GM19395 (cell line): ENCODE results near the gene HLA-DOB.

Experiments
- ATAC-seq: cut with Tn5 transposase; IDR thresholded peaks from one replicate; pipeline ENCODE4 v1.9.1; 2021; ENCODE audit warnings: mild to moderate bottlenecking, moderate library complexity; ENCODE audit not compliant: unreplicated experiment

Gene HLA-DOB

GRCh38 chr6:32816746-32817204 is at the start of gene HLA-DOB:
Gene HLA-DOB, minus strand, starts transcription at chr6:32817002. Its CDS starts 51 bp downstream, at chr6:32816951.
- peak; percentile 51 for ATAC-seq

GRCh38 chr6:32865724-32866443 is 49.1 kb upstream of the HLA-DOB start:
- no peak for ATAC-seq

- no peak for ATAC-seq
Observed at GRCh38 chr6:32862725-32863124, 45.9 kb upstream of the HLA-DOB start.

GRCh38 chr6:32860674-32861073 is 43.9 kb upstream of the HLA-DOB start:
- ATAC-seq, result no peak

DNA sequence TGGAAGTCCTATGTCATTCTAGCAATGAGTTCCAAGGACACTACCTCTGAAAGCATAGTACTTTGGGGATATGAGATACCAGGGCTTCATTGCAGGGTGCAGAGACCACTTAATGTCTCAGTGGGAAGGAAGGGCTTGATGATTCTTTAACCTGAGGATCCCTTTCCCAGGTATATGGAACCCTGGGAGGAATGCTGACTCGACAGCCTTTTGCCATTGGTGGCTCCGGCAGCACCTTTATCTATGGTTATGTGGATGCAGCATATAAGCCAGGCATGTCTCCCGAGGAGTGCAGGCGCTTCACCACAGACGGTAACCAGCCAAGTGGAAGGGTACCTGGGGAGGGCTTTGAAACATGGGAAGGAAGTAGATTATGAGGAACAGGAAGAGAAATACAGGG is 41.4 kb upstream of the HLA-DOB start:
- ATAC-seq, result no peak

- ATAC-seq, result no peak
Observed at GRCh38 chr6:32857156-32857891, 40.5 kb upstream of the HLA-DOB start.

- no peak for ATAC-seq
Observed at GRCh38 chr6:32855467-32856174, 38.8 kb upstream of the HLA-DOB start.

GRCh38 chr6:32854376-32855178 is 37.8 kb upstream of the HLA-DOB start:
- ATAC-seq, result peak; percentile 35

DNA sequence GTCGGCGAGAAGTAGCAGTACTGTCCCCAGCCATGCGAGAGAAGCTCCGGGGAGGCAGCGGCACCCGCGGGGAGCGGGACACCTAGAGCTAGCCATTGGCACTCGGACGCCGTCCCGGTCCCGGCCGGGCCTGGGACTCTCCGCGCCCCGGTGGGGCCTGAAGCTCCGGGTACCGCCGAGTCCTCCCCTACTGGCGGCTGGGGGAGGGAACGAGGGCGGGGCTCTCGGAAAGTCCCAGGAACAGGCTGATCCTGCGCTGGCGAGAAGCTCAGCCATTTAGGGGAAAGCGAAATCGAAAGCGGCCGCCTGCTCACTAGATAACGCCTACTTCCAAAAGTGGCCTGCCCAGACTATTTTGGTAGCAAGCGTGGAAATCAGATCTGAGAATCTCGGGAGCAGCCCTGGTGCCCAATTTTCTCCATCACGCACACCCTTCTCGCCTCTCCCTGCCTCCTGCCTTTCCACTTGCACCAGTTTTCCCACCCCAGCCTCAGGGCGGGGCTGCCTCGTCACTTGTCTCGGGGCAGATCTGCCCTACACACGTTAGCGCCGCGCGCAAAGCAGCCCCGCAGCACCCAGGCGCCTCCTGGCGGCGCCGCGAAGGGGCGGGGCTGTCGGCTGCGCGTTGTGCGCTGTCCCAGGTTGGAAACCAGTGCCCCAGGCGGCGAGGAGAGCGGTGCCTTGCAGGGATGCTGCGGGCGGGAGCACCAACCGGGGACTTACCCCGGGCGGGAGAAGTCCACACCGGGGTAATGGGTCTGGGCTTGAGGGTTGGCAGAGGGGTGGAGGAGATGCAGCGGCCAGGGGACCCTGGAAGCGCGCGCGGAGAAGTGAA is 37.0 kb upstream of the HLA-DOB start, which contains the start of the genes PSMB9 and TAP1:
Gene PSMB9, plus strand, starts transcription at position 652 of the 835 bp plus-strand sequence. Its CDS starts 38 bp downstream, at position 690.
Gene TAP1, minus strand, starts transcription at position 164 of the 835 bp plus-strand sequence. Its CDS starts 68 bp downstream, at position 96.
- peak; percentile 73 for ATAC-seq

- peak; percentile 26 for ATAC-seq
Observed at GRCh38 chr6:32852844-32853540, 36.2 kb upstream of the HLA-DOB start.

- ATAC-seq, result no peak
Observed at GRCh38 chr6:32852018-32852843, 35.4 kb upstream of the HLA-DOB start.

- ATAC-seq, result no peak
Observed at GRCh38 chr6:32851025-32851424, 34.2 kb upstream of the HLA-DOB start.

GRCh38 chr6:32849126-32849525 is 32.3 kb upstream of the HLA-DOB start:
- ATAC-seq, result no peak

DNA sequence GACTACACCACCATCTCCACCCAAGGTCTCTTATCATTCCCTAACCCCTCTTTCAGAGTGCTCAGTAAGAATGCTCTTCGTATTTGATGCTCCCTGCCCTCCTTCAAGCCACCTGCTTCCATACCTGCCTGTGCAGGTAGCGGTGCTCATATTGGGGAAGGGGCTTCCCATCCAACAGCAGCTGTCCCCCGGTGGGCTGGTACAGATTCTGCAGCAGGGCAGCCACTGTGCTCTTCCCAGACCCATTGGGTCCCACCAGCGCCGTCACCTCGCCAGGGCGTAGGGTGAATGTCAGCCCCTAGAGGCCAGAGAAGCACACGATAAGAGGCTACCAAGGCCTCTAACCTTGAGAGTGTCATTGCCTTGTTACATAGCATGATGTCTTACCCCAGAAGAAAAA is 31.0 kb upstream of the HLA-DOB start:
- ATAC-seq, result no peak

- ATAC-seq, result no peak
Observed at GRCh38 chr6:32847004-32847403, 30.2 kb upstream of the HLA-DOB start.

DNA sequence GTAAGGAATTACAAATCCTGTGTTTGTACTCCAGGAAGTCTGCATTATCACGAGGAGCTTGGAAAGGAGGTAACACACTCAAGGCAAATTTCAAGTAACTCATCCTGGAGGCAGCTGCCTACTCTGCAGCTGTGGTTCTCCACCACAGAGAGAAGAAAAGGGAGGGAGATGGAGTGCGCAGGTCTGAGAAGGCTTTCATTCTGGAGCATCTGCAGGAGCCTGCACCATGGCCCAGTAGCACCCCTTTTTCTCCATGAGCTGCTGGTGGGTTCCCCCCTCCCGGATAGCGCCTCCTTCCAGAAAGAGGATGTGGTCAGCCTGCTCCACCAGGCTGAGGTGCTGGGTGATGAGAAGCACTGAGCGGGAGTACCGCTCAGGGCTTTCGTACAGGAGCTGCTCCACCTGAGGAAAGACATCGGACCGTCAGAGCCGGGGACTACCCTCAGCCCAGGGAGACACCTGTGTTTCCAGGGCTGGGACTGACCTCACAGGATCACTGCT is 28.6 kb upstream of the HLA-DOB start:
- no peak for ATAC-seq

- ATAC-seq, result no peak
Observed at GRCh38 chr6:32844839-32845383, 28.1 kb upstream of the HLA-DOB start.
